SK-N-SH (cell line): ENCODE data around the gene MOV10L1. TPM values are rescaled to one million over a fixed set of nuclear protein-coding genes. Genes with fewer than 3 reads are reported as not detected.

Experiments
- CTCF ChIA-PET: fragments of 300-600, 350-600 bp; formaldehyde crosslinking; extraction: SDS; loops from one replicate; lab custom pipeline; 2021; lab: Yijun Ruan, JAX
- POLR2A ChIA-PET: fragments of 350-600 bp; sonication (Branson Sonifier 250); formaldehyde crosslinking; extraction: SDS; loops from one replicate; lab custom pipeline; 2020; ENCODE audit warnings: antibody characterized with exemption, inconsistent platforms; lab: Yijun Ruan, JAX
- DNase-seq: peaks from one replicate; pipeline ENCODE4 v3.0.0; 2012
- H2AFZ ChIP-seq: fragments of 200-600 bp; sonication (generic); 2 replicates; pipeline ENCODE4 v1.8.1; 2016; ENCODE audit warnings: antibody characterized with exemption, mild to moderate bottlenecking, low read depth
- H3F3A ChIP-seq: fragments of 200-600 bp; sonication (generic); replicated peaks from 2 replicates; pipeline ENCODE3; 2016; ENCODE audit warnings: antibody characterized with exemption, mild to moderate bottlenecking; ENCODE audit not compliant: insufficient read depth
- H3K27ac ChIP-seq, 2 experiments: fragments of 200-500 bp in 1 of 2; fragments of 200-600 bp in 1 of 2; sonication (Bioruptor generic) in 1 of 2; sonication (generic), shearing (Covaris generic) in 1 of 2; 2 replicates each; pipeline versions ENCODE4 v1.5.1 to v1.6.1; 2014 to 2016; ENCODE audit warnings: low read depth in 2 of 2, inconsistent platforms in 1 of 2, low read length in 1 of 2, mild to moderate bottlenecking in 1 of 2, mixed read lengths in 1 of 2
- H3K27me3 ChIP-seq: fragments of 200-600 bp; sonication (generic), shearing (Covaris generic); 2 replicates; pipeline ENCODE4 v1.6.1; 2016; ENCODE audit warnings: mixed run types; ENCODE audit not compliant: insufficient read depth
- H3K36me3 ChIP-seq, 2 experiments: fragments of 200-500 bp in 1 of 2; fragments of 200-600 bp in 1 of 2; sonication (Bioruptor generic) in 1 of 2; sonication (generic) in 1 of 2; replicated peaks in 1 of 2; 2 replicates each; pipeline versions ENCODE3 to v1.5.1; 2014 to 2016; ENCODE audit warnings: low read length in 1 of 2, mild to moderate bottlenecking in 1 of 2; ENCODE audit not compliant: insufficient read depth in 2 of 2, control insufficient read depth in 1 of 2
- H3K4me1 ChIP-seq, 2 experiments: fragments of 200-500 bp in 1 of 2; fragments of 200-600 bp in 1 of 2; sonication (Bioruptor generic) in 1 of 2; sonication (generic), shearing (Covaris generic) in 1 of 2; 2 replicates each; pipeline versions ENCODE4 v1.5.1 to v1.6.1; 2014 to 2016; ENCODE audit warnings: low read depth in 1 of 2, low read length in 1 of 2, mixed run types in 1 of 2; ENCODE audit not compliant: insufficient read depth in 2 of 2, control insufficient read depth in 1 of 2
- H3K4me2 ChIP-seq: fragments of 200-600 bp; sonication (generic), shearing (Covaris generic); 2 replicates; pipeline ENCODE4 v1.6.1; 2017; ENCODE audit warnings: mixed run types
- H3K4me3 ChIP-seq, 2 experiments: fragments of 200-500 bp in 1 of 2; fragments of 200-600 bp in 1 of 2; sonication (Bioruptor generic) in 1 of 2; sonication (generic), shearing (Covaris generic) in 1 of 2; 2 replicates each; pipeline versions ENCODE4 v1.5.1 to v1.8.1; 2014 to 2016; ENCODE audit warnings: low read depth in 2 of 2, inconsistent platforms in 1 of 2, low read length in 1 of 2, mild to moderate bottlenecking in 1 of 2, mixed read lengths in 1 of 2, moderate library complexity in 1 of 2
- H3K79me2 ChIP-seq: fragments of 200-600 bp; sonication (generic); 2 replicates; pipeline ENCODE4 v1.8.1; 2017; ENCODE audit warnings: mild to moderate bottlenecking; ENCODE audit not compliant: insufficient read depth
- H3K9ac ChIP-seq: fragments of 200-600 bp; sonication (generic); 2 replicates; pipeline ENCODE4 v1.6.1; 2017; ENCODE audit warnings: mixed run types
- H3K9me2 ChIP-seq: fragments of 200-600 bp; sonication (generic); 2 replicates; pipeline ENCODE4 v1.6.1; 2017; ENCODE audit warnings: mixed run types
- H3K9me3 ChIP-seq: fragments of 200-600 bp; sonication (generic); 2 replicates; pipeline ENCODE4 v1.6.1; 2017; ENCODE audit warnings: mixed run types, mild to moderate bottlenecking, moderate library complexity
- H4K20me1 ChIP-seq: fragments of 200-600 bp; sonication (generic); 2 replicates; pipeline ENCODE4 v1.6.1; 2017; ENCODE audit warnings: mild to moderate bottlenecking, mixed run types; ENCODE audit not compliant: insufficient read depth
- CHD2 ChIP-seq: fragments of 150-350 bp; IDR thresholded peaks from 2 replicates; pipeline ENCODE4 v1.6.1; 2018; ENCODE audit warnings: low read length; ENCODE audit not compliant: partially characterized antibody
- ELF1 ChIP-seq: IDR thresholded peaks from 2 replicates; pipeline ENCODE4 v1.4.0; 2012
- MXI1 ChIP-seq: IDR thresholded peaks from 2 replicates; pipeline ENCODE4 v1.6.1; 2012; ENCODE audit warnings: mild to moderate bottlenecking, low read depth, low read length, improper control_type of control experiment
- NRF1 ChIP-seq: IDR thresholded peaks from 2 replicates; pipeline ENCODE4 v1.6.1; 2012; ENCODE audit warnings: low read depth, mild to moderate bottlenecking, low read length
- RCOR1 ChIP-seq: fragments of 150-350 bp; IDR thresholded peaks from 2 replicates; pipeline ENCODE4 v1.6.1; 2017; ENCODE audit warnings: antibody characterized with exemption, low read length
- SIN3A ChIP-seq: IDR thresholded peaks from 2 replicates; pipeline ENCODE4 v1.6.1; 2012; ENCODE audit warnings: low read depth, mild to moderate bottlenecking, low read length, moderate library complexity, borderline replicate concordance
- YY1 ChIP-seq: IDR thresholded peaks from 2 replicates; pipeline ENCODE4 v1.4.0; 2012; ENCODE audit warnings: low read depth, mild to moderate bottlenecking
- WGBS: methylation state at CpG from one replicate; pipeline ENCODE4 v1.1.6; 2017; ENCODE audit warnings: low lambda C conversion rate; 5-methylcytosine and 5-hydroxymethylcytosine counted together
- polyA plus RNA-seq, 3 experiments: library from polyadenylated mRNA; depleted of rRNA; stranded (reverse); fragments of >200 nt; gene quantifications; 2 replicates each; pipeline ENCODE4 v1.2.3, GENCODE V29; 2012
- TF ChIP-seq, protein P1 (sequence below): fragments of 200-600 bp; sonication (generic); IDR thresholded peaks from 2 replicates; pipeline ENCODE4 v1.6.1; 2017; ENCODE audit warnings: antibody characterized with exemption, mild to moderate bottlenecking, moderate library complexity
- TF ChIP-seq, protein P2 (sequence below): IDR thresholded peaks from 2 replicates; pipeline ENCODE4; 2012
- TF ChIP-seq, protein P3 (sequence below): IDR thresholded peaks from 2 replicates; pipeline ENCODE4 v1.4.0; 2012; ENCODE audit warnings: low read depth, borderline replicate concordance
- TF ChIP-seq, protein P4 (sequence below): IDR thresholded peaks from 2 replicates; pipeline ENCODE4 v1.6.1; 2012; ENCODE audit warnings: mild to moderate bottlenecking, low read depth, low read length, moderate library complexity
- TF ChIP-seq, protein P5 (sequence below): fragments of 150-350 bp; IDR thresholded peaks from 2 replicates; pipeline ENCODE4 v1.6.1; 2016; ENCODE audit warnings: mild to moderate bottlenecking, low read depth, low read length

Gene MOV10L1
- polyA plus RNA-seq, 1 of the 3 experiments (the other 2 are of a cell fraction): 2.1 TPM

DNA sequence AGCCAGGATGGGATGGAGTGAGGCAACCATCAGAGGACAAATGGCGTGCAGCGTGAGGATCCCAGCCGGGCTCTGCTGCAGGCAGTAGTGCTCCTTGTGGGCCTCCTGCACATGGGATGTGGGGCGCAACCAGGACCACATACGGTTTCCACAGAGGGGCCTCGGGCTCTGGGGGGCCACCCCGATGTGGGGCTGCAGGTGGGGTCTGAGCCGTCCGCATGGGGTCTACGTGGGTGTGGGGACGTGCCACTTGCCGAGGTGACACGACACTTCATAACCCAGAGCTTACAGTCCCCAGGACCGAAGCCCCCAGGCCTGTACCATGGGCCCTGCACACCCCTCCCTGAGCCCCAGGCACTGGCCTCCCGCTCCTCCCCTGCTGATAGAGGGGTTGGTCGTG, 42.5 kb upstream of the MOV10L1 start (continued):
- TF ChIP-seq, protein P1, sequence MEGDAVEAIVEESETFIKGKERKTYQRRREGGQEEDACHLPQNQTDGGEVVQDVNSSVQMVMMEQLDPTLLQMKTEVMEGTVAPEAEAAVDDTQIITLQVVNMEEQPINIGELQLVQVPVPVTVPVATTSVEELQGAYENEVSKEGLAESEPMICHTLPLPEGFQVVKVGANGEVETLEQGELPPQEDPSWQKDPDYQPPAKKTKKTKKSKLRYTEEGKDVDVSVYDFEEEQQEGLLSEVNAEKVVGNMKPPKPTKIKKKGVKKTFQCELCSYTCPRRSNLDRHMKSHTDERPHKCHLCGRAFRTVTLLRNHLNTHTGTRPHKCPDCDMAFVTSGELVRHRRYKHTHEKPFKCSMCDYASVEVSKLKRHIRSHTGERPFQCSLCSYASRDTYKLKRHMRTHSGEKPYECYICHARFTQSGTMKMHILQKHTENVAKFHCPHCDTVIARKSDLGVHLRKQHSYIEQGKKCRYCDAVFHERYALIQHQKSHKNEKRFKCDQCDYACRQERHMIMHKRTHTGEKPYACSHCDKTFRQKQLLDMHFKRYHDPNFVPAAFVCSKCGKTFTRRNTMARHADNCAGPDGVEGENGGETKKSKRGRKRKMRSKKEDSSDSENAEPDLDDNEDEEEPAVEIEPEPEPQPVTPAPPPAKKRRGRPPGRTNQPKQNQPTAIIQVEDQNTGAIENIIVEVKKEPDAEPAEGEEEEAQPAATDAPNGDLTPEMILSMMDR: no peak
- TF ChIP-seq ELF1: no peak
- TF ChIP-seq NRF1: no peak
- TF ChIP-seq, protein P2, sequence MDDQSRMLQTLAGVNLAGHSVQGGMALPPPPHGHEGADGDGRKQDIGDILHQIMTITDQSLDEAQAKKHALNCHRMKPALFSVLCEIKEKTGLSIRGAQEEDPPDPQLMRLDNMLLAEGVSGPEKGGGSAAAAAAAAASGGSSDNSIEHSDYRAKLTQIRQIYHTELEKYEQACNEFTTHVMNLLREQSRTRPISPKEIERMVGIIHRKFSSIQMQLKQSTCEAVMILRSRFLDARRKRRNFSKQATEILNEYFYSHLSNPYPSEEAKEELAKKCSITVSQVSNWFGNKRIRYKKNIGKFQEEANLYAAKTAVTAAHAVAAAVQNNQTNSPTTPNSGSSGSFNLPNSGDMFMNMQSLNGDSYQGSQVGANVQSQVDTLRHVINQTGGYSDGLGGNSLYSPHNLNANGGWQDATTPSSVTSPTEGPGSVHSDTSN: no peak

DNA sequence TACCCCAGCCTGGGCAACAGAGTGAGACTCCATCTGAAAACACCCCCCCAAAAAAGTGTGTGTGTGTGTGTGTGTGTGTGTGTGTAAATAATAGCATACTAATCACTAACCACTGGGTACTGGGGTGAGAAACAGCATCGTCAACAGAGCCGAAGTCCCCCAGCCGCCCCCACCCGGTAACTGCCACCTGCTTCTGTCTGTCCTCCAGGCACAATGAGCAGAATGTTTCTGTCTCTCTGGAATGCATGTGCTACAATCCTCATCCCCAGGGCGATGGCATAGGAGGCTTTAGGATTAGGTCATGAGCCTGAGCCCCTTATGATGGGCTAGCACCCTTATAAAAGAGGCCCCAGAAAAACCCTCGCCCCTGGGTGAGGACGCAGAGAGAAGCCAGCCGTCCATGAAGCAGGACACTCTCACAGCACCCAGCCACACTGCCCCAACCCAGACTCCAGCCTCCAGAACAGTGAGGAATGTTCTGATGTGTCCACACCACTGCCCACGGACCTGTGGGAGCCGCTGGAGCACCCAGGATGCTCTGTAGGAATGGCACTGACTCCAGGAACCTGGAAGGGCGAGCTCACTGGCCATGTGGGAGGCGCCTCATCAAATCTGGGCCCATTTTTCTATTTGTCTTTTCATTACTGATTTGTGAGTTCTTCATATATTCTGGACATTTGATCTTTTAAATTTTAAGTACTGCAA, 41.6 kb upstream of the MOV10L1 start:
- 76% methylated on average over 9 of the region's 12 CpGs for WGBS
- Histone ChIP-seq H3K27me3 (peaks cover 12% of the 10 kb centered on the region), H2AFZ (no peak overlapping the region), H3F3A (no peaks in the 10 kb centered on the region), H3K9me2 (no peaks in the 10 kb centered on the region), H4K20me1 (no peaks in the 10 kb centered on the region), H3K79me2 (no peaks in the 10 kb centered on the region), H3K4me2 (no peak overlapping the region), H3K4me3 (no peak overlapping the region), H3K4me1 (no peaks in the 10 kb centered on the region), H3K9me3 (no peaks in the 10 kb centered on the region), H3K9ac (no peak overlapping the region), H3K36me3 (no peaks in the 10 kb centered on the region), H3K27ac (no peak overlapping the region)
- DNase-seq: no peak
- ChIA-PET POLR2A (no interaction called here), CTCF (interaction anchor here (0.6 to 3.3 kb wide), 2 partner anchors 18 to 31 kb away, joined by 3 to 12 read pairs; no protein-coding TSS in a partner anchor)
- no peak for TF ChIP-seq MXI1
- no peak for TF ChIP-seq RCOR1
- TF ChIP-seq YY1: no peak
- TF ChIP-seq, protein P3, sequence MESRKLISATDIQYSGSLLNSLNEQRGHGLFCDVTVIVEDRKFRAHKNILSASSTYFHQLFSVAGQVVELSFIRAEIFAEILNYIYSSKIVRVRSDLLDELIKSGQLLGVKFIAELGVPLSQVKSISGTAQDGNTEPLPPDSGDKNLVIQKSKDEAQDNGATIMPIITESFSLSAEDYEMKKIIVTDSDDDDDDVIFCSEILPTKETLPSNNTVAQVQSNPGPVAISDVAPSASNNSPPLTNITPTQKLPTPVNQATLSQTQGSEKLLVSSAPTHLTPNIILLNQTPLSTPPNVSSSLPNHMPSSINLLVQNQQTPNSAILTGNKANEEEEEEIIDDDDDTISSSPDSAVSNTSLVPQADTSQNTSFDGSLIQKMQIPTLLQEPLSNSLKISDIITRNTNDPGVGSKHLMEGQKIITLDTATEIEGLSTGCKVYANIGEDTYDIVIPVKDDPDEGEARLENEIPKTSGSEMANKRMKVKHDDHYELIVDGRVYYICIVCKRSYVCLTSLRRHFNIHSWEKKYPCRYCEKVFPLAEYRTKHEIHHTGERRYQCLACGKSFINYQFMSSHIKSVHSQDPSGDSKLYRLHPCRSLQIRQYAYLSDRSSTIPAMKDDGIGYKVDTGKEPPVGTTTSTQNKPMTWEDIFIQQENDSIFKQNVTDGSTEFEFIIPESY: no peak

DNA sequence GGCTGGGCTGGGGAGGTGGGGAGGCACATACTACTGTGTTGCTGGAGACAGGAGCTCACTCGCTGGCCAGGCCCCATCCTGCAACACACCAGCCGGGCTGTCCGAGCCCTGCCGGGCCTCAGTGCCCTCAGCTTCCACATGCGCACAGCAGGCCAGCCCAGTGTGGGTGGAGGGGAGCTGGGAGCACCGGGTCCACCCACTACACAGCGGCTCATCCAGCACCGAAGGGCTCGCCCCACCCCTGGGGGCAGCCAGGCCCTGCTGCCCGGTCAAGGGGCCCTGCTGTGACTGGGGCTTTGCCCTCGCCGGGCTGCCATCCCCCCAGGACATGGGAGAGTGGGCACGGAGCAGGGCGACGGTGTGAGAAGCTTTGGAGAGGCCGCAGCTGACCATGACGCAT, 41.0 kb upstream of the MOV10L1 start:
- no peak overlapping the region for H2AFZ ChIP-seq
- POLR2A ChIA-PET: no interaction called here
- H3K79me2 ChIP-seq: no peaks in the 10 kb centered on the region
- no peak overlapping the region for H3K4me2 ChIP-seq
- H3K27me3 ChIP-seq: peaks cover 8% of the 10 kb centered on the region
- no peak for TF ChIP-seq CHD2
- TF ChIP-seq, protein P4, sequence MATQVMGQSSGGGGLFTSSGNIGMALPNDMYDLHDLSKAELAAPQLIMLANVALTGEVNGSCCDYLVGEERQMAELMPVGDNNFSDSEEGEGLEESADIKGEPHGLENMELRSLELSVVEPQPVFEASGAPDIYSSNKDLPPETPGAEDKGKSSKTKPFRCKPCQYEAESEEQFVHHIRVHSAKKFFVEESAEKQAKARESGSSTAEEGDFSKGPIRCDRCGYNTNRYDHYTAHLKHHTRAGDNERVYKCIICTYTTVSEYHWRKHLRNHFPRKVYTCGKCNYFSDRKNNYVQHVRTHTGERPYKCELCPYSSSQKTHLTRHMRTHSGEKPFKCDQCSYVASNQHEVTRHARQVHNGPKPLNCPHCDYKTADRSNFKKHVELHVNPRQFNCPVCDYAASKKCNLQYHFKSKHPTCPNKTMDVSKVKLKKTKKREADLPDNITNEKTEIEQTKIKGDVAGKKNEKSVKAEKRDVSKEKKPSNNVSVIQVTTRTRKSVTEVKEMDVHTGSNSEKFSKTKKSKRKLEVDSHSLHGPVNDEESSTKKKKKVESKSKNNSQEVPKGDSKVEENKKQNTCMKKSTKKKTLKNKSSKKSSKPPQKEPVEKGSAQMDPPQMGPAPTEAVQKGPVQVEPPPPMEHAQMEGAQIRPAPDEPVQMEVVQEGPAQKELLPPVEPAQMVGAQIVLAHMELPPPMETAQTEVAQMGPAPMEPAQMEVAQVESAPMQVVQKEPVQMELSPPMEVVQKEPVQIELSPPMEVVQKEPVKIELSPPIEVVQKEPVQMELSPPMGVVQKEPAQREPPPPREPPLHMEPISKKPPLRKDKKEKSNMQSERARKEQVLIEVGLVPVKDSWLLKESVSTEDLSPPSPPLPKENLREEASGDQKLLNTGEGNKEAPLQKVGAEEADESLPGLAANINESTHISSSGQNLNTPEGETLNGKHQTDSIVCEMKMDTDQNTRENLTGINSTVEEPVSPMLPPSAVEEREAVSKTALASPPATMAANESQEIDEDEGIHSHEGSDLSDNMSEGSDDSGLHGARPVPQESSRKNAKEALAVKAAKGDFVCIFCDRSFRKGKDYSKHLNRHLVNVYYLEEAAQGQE: no peak
- TF ChIP-seq, protein P5, sequence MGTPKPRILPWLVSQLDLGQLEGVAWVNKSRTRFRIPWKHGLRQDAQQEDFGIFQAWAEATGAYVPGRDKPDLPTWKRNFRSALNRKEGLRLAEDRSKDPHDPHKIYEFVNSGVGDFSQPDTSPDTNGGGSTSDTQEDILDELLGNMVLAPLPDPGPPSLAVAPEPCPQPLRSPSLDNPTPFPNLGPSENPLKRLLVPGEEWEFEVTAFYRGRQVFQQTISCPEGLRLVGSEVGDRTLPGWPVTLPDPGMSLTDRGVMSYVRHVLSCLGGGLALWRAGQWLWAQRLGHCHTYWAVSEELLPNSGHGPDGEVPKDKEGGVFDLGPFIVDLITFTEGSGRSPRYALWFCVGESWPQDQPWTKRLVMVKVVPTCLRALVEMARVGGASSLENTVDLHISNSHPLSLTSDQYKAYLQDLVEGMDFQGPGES: no peak
- TF ChIP-seq SIN3A: no peak
- no peak for TF ChIP-seq ELF1
- TF ChIP-seq, all 33 proteins: peak for 0
- no peaks in the 10 kb centered on the region for H3K36me3 ChIP-seq
- no peaks in the 10 kb centered on the region for H3K9me2 ChIP-seq
- H3F3A ChIP-seq: no peaks in the 10 kb centered on the region
- no peak overlapping the region for H3K4me3 ChIP-seq
- no peak overlapping the region for H3K27ac ChIP-seq
- H3K9me3 ChIP-seq: no peaks in the 10 kb centered on the region
- CTCF ChIA-PET: interaction anchor here (3.3 kb wide), 1 partner anchor 19 kb away, joined by 12 read pairs; no protein-coding TSS in a partner anchor
- no peak overlapping the region for H3K9ac ChIP-seq
- H3K4me1 ChIP-seq: no peaks in the 10 kb centered on the region
- DNase-seq: no peak
- no peaks in the 10 kb centered on the region for H4K20me1 ChIP-seq
- 26% methylated on average over 5 of the region's 17 CpGs for WGBS
